Measurements from ENCODE around the gene TENM4.

- no peak for TF ChIP-seq EP300 (conservative IDR thresholded peaks at IDR 0.05; ENCODE audit: poor library complexity, severe bottlenecking)
- no peak for TF ChIP-seq POLR2AphosphoS5 (IDR thresholded peaks at IDR 0.05)
- TF ChIP-seq CTCF (IDR thresholded peaks at IDR 0.05; ENCODE audit: poor library complexity, severe bottlenecking): no peak
- no peak for TF ChIP-seq RAD21 (conservative IDR thresholded peaks at IDR 0.05)
- no peak for TF ChIP-seq EZH2 (IDR thresholded peaks at IDR 0.05; ENCODE audit: borderline replicate concordance, insufficient read depth, low read length, poor library complexity, severe bottlenecking)
- no peak for TF ChIP-seq REST (IDR thresholded peaks at IDR 0.05; ENCODE audit: borderline replicate concordance)
- TF ChIP-seq MXI1 (conservative IDR thresholded peaks at IDR 0.05; ENCODE audit: poor library complexity, severe bottlenecking): no peak
Observed at GRCh38 chr11:79421820-79422219, 19.0 kb downstream of the TENM4 start.
